K562 (cell line): ENCODE data around the gene CBFA2T3. TPM values are rescaled to one million over a fixed set of nuclear protein-coding genes. Genes with fewer than 3 reads are reported as not detected.

Experiments used
- ATAC-seq: fragments of 200-7000 bp; cut with Tn5 transposase; 3 replicates; pipeline ENCODE4 v1.9.1; 2020; ENCODE audit warnings: moderate library complexity
- BruUV-seq: library from RNA; stranded (reverse); fragments of 400-500 nt; replicated peaks from 2 replicates; lab custom pipeline; 2021; lab: Mats Ljungman, UMichigan
- CTCF ChIA-PET: fragments of 300-600 bp; formaldehyde crosslinking; extraction: SDS; loops from one replicate; lab custom pipeline; 2021; ENCODE audit warnings: low intra/inter-chr PET ratio; lab: Yijun Ruan, JAX
- POLR2A ChIA-PET: fragments of 300-600, 350-650 bp; sonication (Branson Sonifier 250); formaldehyde crosslinking; extraction: SDS; loops from one replicate; lab custom pipeline; 2021; ENCODE audit warnings: antibody characterized with exemption, inconsistent platforms; lab: Yijun Ruan, JAX
- DNase-seq, 4 experiments: peaks; one replicate each; pipeline versions ENCODE4 v3.0.0 to v3.0.0-alpha.2; 2011 to 2018; ENCODE audit warnings: low spot score in 3 of 4, mixed read lengths in 3 of 4; ENCODE audit errors: extremely low read depth in 1 of 4
- FAIRE-seq: peaks from 2 replicates; lab custom pipeline; 2011; peaks lifted over from hg19 to GRCh38; lab: Jason Lieb, UNC
- H2AFZ ChIP-seq: 2 replicates; pipeline ENCODE4 v1.6.0; 2011; ENCODE audit warnings: low read depth, low read length, control low read depth, inconsistent platforms
- H3K27ac ChIP-seq: fragments of 200-600 bp; 3 replicates; pipeline ENCODE4 v1.8.0; 2011; ENCODE audit warnings: low read depth, mild to moderate bottlenecking, control low read depth, inconsistent platforms, low read length, moderate library complexity, mixed read lengths; ENCODE audit errors: extremely low read depth
- H3K27me3 ChIP-seq, 2 experiments: fragments of 300-600 bp in 1 of 2; 2 replicates in 1 of 2; 3 replicates in 1 of 2; pipeline versions ENCODE4 v1.6.0 to v1.8.0; 2011; ENCODE audit warnings: inconsistent platforms in 2 of 2, low read length in 2 of 2, mild to moderate bottlenecking in 1 of 2, mixed read lengths in 1 of 2, moderate library complexity in 1 of 2; ENCODE audit not compliant: control insufficient read depth in 2 of 2, insufficient read depth in 2 of 2
- H3K36me3 ChIP-seq: fragments of 300-600 bp; 3 replicates; pipeline ENCODE4 v1.8.0; 2011; ENCODE audit warnings: mild to moderate bottlenecking, low read length, inconsistent platforms; ENCODE audit not compliant: control insufficient read depth, insufficient read depth
- H3K4me1 ChIP-seq, 2 experiments: fragments of 200-600 bp in 1 of 2; replicated peaks in 1 of 2; 2 replicates in 1 of 2; 3 replicates in 1 of 2; pipeline versions ENCODE4 v1.5.1 to v1.8.0; 2011; ENCODE audit warnings: inconsistent platforms in 2 of 2, low read length in 2 of 2, mild to moderate bottlenecking in 1 of 2, mixed read lengths in 1 of 2, moderate library complexity in 1 of 2; ENCODE audit not compliant: control insufficient read depth in 2 of 2, insufficient read depth in 2 of 2
- H3K4me2 ChIP-seq: 2 replicates; pipeline ENCODE4 v1.6.1; 2011; ENCODE audit warnings: low read length, control low read depth, inconsistent platforms, mixed read lengths; ENCODE audit not compliant: insufficient read depth
- H3K4me3 ChIP-seq: fragments of 200-600 bp; sonication (generic), shearing (Covaris generic); 2 replicates; pipeline ENCODE4 v1.5.1; 2016; ENCODE audit warnings: control low read depth, inconsistent platforms
- H3K79me2 ChIP-seq: fragments of 200-600 bp; 3 replicates; pipeline ENCODE4 v1.8.0; 2011; ENCODE audit warnings: low read length, inconsistent platforms; ENCODE audit not compliant: control insufficient read depth, insufficient read depth
- H3K9ac ChIP-seq, 2 experiments: 2 replicates each; pipeline versions ENCODE4 v1.6.0 to v1.6.1; 2011; ENCODE audit warnings: low read depth in 2 of 2, low read length in 2 of 2, control low read depth in 1 of 2, inconsistent platforms in 1 of 2, mild to moderate bottlenecking in 1 of 2, mixed read lengths in 1 of 2; ENCODE audit not compliant: insufficient read depth in 1 of 2
- H3K9me1 ChIP-seq: one replicate; pipeline ENCODE4 v1.6.0; 2011; ENCODE audit warnings: inconsistent platforms, mild to moderate bottlenecking, low read length, moderate library complexity; ENCODE audit not compliant: control insufficient read depth, insufficient read depth
- H3K9me3 ChIP-seq: replicated peaks from 2 replicates; pipeline ENCODE4 v1.5.1; 2011; ENCODE audit warnings: low read depth, low read length, inconsistent platforms; ENCODE audit not compliant: control insufficient read depth, insufficient read depth
- H4K20me1 ChIP-seq: replicated peaks from 2 replicates; pipeline ENCODE4 v1.6.1; 2011; ENCODE audit warnings: low read length, inconsistent platforms, mixed read lengths; ENCODE audit not compliant: control insufficient read depth, insufficient read depth
- C11orf30 ChIP-seq: fragments of 450-650 bp; IDR thresholded peaks from 2 replicates; pipeline ENCODE4 v1.6.1; 2016; ENCODE audit warnings: low read depth, mild to moderate bottlenecking
- KDM1A ChIP-seq, 2 experiments: fragments of 450-650 bp; IDR thresholded peaks; 2 replicates each; pipeline ENCODE4 v1.6.1; 2016; ENCODE audit warnings: mild to moderate bottlenecking in 2 of 2
- MAFF ChIP-seq: IDR thresholded peaks from 2 replicates; pipeline ENCODE4 v1.6.1; 2012; ENCODE audit warnings: low read length, improper control_type of control experiment
- NFE2 ChIP-seq: IDR thresholded peaks from 2 replicates; pipeline ENCODE4 v1.6.1; 2014; ENCODE audit warnings: antibody characterized with exemption, low read depth
- POLR3A ChIP-seq: IDR thresholded peaks from 2 replicates; pipeline ENCODE4 v1.6.1; 2011; ENCODE audit warnings: borderline replicate concordance, mild to moderate bottlenecking, moderate library complexity; ENCODE audit not compliant: insufficient read length, insufficient read depth; ENCODE audit errors: extremely low read depth
- SRF ChIP-seq, 2 experiments: fragments of 250-450, 450-650 bp in 1 of 2; sonication (Bioruptor Pico) in 1 of 2; sonication (generic) in 1 of 2; formaldehyde crosslinking; IDR thresholded peaks; 2 replicates each; pipeline versions ENCODE4 v1.5.0 to v1.5.1; 2020 to 2022; ENCODE audit warnings: mild to moderate bottlenecking in 1 of 2, missing genetic modification reagents in 1 of 2
- TEAD1 ChIP-seq, 2 experiments: fragments of 450-650 bp in 1 of 2; sonication (generic) in 1 of 2; formaldehyde crosslinking; IDR thresholded peaks; 2 replicates each; pipeline versions ENCODE4 v1.4.0 to v1.8.0; 2020 to 2022; ENCODE audit warnings: mild to moderate bottlenecking in 2 of 2, missing genetic modification reagents in 1 of 2
- ZNF316 ChIP-seq: fragments of 450-650 bp; IDR thresholded peaks from 2 replicates; pipeline ENCODE4 v1.6.1; 2016
- WGBS: fragments of 100-300 bp; shearing (Covaris generic); methylation state at CpG from one replicate; pipeline ENCODE4 v1.1.6; 2016; ENCODE audit warnings: low coverage, mixed read lengths; ENCODE audit not compliant: insufficient coverage; ENCODE audit errors: missing lambda C conversion rate; 5-methylcytosine and 5-hydroxymethylcytosine counted together
- in situ Hi-C: fragments of 300-500 bp; cut with MboI; formaldehyde crosslinking; loops from 4 replicates; pipeline ENCODE4 v1.15.0; 2018; ENCODE audit warnings: inconsistent platforms, mixed read lengths
- intact Hi-C: fragments of 100-400 bp; cut with micrococcal nuclease; formaldehyde crosslinking; loops from 2 replicates; pipeline ENCODE4 v1.14.2; 2022
- polyA plus RNA-seq, 8 experiments: library from polyadenylated mRNA; depleted of rRNA in 4 of 8; stranded (reverse) in 5 of 8; unstranded in 3 of 8; fragments of >200 nt; fragmentation: Nextera tagmentation in 2 of 8; fragmentation: Illumina TruSeq in 1 of 8; extraction: Ambion mirVana in 2 of 8; extraction: Trizol in 1 of 8; gene quantifications; 2 replicates each; pipeline versions ENCODE4 v1.2.1 to v1.2.3, GENCODE V29; 2011 to 2014; ENCODE audit warnings: inconsistent platforms in 1 of 8, missing spikeins in 1 of 8
- total RNA-seq, 7 experiments: library from RNA; depleted of rRNA in 6 of 7; stranded (reverse); fragments of >200 nt in 6 of 7; fragmentation: Illumina TruSeq in 2 of 7; extraction: Trizol in 2 of 7; gene quantifications; 2 replicates each; pipeline versions ENCODE4 v1.2.1 to v1.2.3, GENCODE V29; 2011 to 2021; ENCODE audit warnings: low replicate concordance in 1 of 7
- TF ChIP-seq, protein P1 (sequence below): fragments of 250-450 bp; sonication (Bioruptor Pico); IDR thresholded peaks from 2 replicates; pipeline ENCODE4 v1.8.0; 2022; ENCODE audit warnings: inconsistent platforms
- TF ChIP-seq, protein P2 (sequence below), 2 experiments: IDR thresholded peaks; 2 replicates each; pipeline ENCODE4 v1.6.1; 2011; ENCODE audit warnings: borderline replicate concordance in 1 of 2, control low read depth in 1 of 2, low read depth in 1 of 2, low read length in 1 of 2, mild to moderate bottlenecking in 1 of 2, mixed read lengths in 1 of 2, moderate library complexity in 1 of 2; ENCODE audit not compliant: insufficient read depth in 1 of 2, insufficient read length in 1 of 2, poor library complexity in 1 of 2, severe bottlenecking in 1 of 2; ENCODE audit errors: extremely low read depth in 1 of 2
- TF ChIP-seq, protein P3 (sequence below): IDR thresholded peaks from 2 replicates; pipeline ENCODE4 v1.6.1; 2011; ENCODE audit not compliant: insufficient read length; ENCODE audit errors: extremely low read depth
- TF ChIP-seq, protein P4 (sequence below): sonication (generic); formaldehyde crosslinking; IDR thresholded peaks from 2 replicates; pipeline ENCODE4 v1.8.1; 2023; ENCODE audit warnings: mild to moderate bottlenecking, missing genetic modification reagents

Gene CBFA2T3
- total and polyA plus RNA-seq, 9 of the 15 experiments (the other 6 are each of a cell fraction or from before 2014, with no cell fraction given): 2.3 to 145 (median 6.7) TPM

DNA sequence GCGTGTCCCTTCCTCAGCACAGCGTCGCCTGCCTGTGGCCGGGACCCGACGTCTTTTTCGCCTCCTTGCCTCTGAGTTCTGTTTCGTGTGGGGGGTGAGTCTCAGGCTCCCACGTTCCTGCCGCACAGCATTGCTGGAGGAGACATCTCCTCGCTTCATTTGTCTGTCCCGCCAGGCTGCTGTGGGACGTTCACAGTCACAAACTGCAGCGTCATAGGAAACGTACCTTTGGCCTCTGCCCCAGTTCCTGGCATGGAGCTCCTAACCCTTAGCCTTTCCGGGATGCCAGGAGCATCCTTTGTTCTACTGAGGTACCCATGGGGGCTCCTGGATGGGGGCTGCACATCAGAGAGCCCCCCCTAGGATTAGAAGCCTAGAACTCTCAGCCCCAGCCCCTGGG, 18.2 kb upstream of the CBFA2T3 start:
- peak; percentile 35 for FAIRE-seq
- POLR2A ChIA-PET: interaction anchor here (0.6 kb wide), 1 partner anchor 132 kb away, joined by 3 read pairs; no protein-coding TSS in a partner anchor

More for the DNA sequence above, 18.2 kb upstream of the CBFA2T3 start:
- 50% methylated on average over 8 of the region's 16 CpGs for WGBS
- ATAC-seq (no peak), DNase-seq (peak in 1 of 4 experiments; percentile 17)
- Histone ChIP-seq H4K20me1 (no peaks in the 10 kb centered on the region; the same call in 1 of the 2 replicates), H3K4me2 (peak overlapping the region; percentile 4; the same call in 1 of the 2 replicates), H3K4me1 (peaks cover 58 to 74% of the 10 kb centered on the region in 2 experiments), H3K27ac (peak overlapping the region; percentile 62), H3K4me3 (no peak overlapping the region), H3K27me3 (no peaks in the 10 kb centered on the region), H3K36me3 (no peaks in the 10 kb centered on the region), H3K79me2 (peaks cover 8% of the 10 kb centered on the region; the same call in 2 of the 3 replicates), H2AFZ (peak overlapping the region; percentile 79), H3K9me1 (peaks cover 4% of the 10 kb centered on the region), H3K9ac (peak overlapping the region; percentile 46 to 83; a peak in 3 of 4 replicates), H3K9me3 (peaks cover 21% of the 10 kb centered on the region)
- peak; percentile 62 for TF ChIP-seq ZNF316
- no peak for TF ChIP-seq SRF (CRISPR knock-in tag; IDR thresholded peaks at IDR 0.05)
- TF ChIP-seq, protein P1, sequence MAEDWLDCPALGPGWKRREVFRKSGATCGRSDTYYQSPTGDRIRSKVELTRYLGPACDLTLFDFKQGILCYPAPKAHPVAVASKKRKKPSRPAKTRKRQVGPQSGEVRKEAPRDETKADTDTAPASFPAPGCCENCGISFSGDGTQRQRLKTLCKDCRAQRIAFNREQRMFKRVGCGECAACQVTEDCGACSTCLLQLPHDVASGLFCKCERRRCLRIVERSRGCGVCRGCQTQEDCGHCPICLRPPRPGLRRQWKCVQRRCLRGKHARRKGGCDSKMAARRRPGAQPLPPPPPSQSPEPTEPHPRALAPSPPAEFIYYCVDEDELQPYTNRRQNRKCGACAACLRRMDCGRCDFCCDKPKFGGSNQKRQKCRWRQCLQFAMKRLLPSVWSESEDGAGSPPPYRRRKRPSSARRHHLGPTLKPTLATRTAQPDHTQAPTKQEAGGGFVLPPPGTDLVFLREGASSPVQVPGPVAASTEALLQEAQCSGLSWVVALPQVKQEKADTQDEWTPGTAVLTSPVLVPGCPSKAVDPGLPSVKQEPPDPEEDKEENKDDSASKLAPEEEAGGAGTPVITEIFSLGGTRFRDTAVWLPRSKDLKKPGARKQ: no peak
- TF ChIP-seq, protein P2, sequence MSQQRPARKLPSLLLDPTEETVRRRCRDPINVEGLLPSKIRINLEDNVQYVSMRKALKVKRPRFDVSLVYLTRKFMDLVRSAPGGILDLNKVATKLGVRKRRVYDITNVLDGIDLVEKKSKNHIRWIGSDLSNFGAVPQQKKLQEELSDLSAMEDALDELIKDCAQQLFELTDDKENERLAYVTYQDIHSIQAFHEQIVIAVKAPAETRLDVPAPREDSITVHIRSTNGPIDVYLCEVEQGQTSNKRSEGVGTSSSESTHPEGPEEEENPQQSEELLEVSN (IDR thresholded peaks at IDR 0.05; ENCODE audit: borderline replicate concordance in 1 of 2, extremely low read depth in 1 of 2, insufficient read depth in 1 of 2, insufficient read length in 1 of 2, low read depth in 1 of 2, low read length in 1 of 2, poor library complexity in 1 of 2, severe bottlenecking in 1 of 2): peak in 1 of 2 experiments; percentile 4
- no peak for TF ChIP-seq POLR3A
- 0 out of 2 replicates have a peak, but pooled peaks have one; percentile 23 for TF ChIP-seq MAFF
- TF ChIP-seq KDM1A (IDR thresholded peaks at IDR 0.05): no peak
- TF ChIP-seq, protein P3, sequence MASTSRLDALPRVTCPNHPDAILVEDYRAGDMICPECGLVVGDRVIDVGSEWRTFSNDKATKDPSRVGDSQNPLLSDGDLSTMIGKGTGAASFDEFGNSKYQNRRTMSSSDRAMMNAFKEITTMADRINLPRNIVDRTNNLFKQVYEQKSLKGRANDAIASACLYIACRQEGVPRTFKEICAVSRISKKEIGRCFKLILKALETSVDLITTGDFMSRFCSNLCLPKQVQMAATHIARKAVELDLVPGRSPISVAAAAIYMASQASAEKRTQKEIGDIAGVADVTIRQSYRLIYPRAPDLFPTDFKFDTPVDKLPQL: no peak
- peak; percentile 71 for TF ChIP-seq NFE2
- TF ChIP-seq, protein P4, sequence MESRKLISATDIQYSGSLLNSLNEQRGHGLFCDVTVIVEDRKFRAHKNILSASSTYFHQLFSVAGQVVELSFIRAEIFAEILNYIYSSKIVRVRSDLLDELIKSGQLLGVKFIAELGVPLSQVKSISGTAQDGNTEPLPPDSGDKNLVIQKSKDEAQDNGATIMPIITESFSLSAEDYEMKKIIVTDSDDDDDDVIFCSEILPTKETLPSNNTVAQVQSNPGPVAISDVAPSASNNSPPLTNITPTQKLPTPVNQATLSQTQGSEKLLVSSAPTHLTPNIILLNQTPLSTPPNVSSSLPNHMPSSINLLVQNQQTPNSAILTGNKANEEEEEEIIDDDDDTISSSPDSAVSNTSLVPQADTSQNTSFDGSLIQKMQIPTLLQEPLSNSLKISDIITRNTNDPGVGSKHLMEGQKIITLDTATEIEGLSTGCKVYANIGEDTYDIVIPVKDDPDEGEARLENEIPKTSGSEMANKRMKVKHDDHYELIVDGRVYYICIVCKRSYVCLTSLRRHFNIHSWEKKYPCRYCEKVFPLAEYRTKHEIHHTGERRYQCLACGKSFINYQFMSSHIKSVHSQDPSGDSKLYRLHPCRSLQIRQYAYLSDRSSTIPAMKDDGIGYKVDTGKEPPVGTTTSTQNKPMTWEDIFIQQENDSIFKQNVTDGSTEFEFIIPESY: peak; percentile 14; the same call in 1 of the 2 replicates
- TF ChIP-seq C11orf30: peak; percentile 47
- 0 out of 4 replicates have a peak, but pooled peaks of 1 of the 2 experiments have one; percentile 34 for TF ChIP-seq TEAD1 (CRISPR knock-in tag; IDR thresholded peaks at IDR 0.05)
- in situ Hi-C loops: no loop called here
- CTCF ChIA-PET: no interaction called here
- intact Hi-C loops: no loop called here
- BruUV-seq: no TSS peak
